H9 (cell line): ENCODE results near the gene ULK1. TPM values are rescaled to one million over a fixed set of nuclear protein-coding genes. Genes with fewer than 3 reads are reported as not detected.

Source experiments
- DNase-seq: peaks from one replicate; pipeline ENCODE4 v3.0.0-alpha.2; 2017
- H2AFZ ChIP-seq: one replicate; pipeline ENCODE4 v1.6.1; 2013; ENCODE audit warnings: mild to moderate bottlenecking, low read length, control low read depth, moderate library complexity
- H2AK5ac ChIP-seq: 2 replicates; pipeline ENCODE4 v1.6.1; 2013; ENCODE audit warnings: low read length, control low read depth, mixed read lengths; ENCODE audit not compliant: insufficient read length
- H2BK120ac ChIP-seq: one replicate; pipeline ENCODE4 v1.6.1; 2013; ENCODE audit warnings: low read depth, mild to moderate bottlenecking, low read length, control low read depth, inconsistent platforms; ENCODE audit not compliant: poor library complexity, severe bottlenecking
- H2BK12ac ChIP-seq: 2 replicates; pipeline ENCODE4 v1.6.1; 2013; ENCODE audit warnings: low read length, control low read depth, mixed read lengths, low read depth; ENCODE audit not compliant: insufficient read length
- H2BK15ac ChIP-seq: 2 replicates; pipeline ENCODE4 v1.6.1; 2013; ENCODE audit warnings: low read depth, low read length, control low read depth
- H2BK20ac ChIP-seq: one replicate; pipeline ENCODE4 v1.6.1; 2013; ENCODE audit warnings: low read depth, mild to moderate bottlenecking, low read length, control low read depth, inconsistent platforms; ENCODE audit not compliant: poor library complexity, severe bottlenecking
- H2BK5ac ChIP-seq: 2 replicates; pipeline ENCODE4 v1.6.1; 2013; ENCODE audit warnings: low read length, control low read depth, mixed read lengths; ENCODE audit not compliant: insufficient read length
- H3K14ac ChIP-seq: 2 replicates; pipeline ENCODE4 v1.6.1; 2013; ENCODE audit warnings: low read length, control low read depth; ENCODE audit not compliant: insufficient read depth
- H3K18ac ChIP-seq: 2 replicates; pipeline ENCODE4 v1.6.1; 2013; ENCODE audit warnings: low read depth, mild to moderate bottlenecking, mixed read lengths, low read length, control low read depth; ENCODE audit not compliant: insufficient read length
- H3K23ac ChIP-seq: 2 replicates; pipeline ENCODE4 v1.6.1; 2013; ENCODE audit warnings: low read length, control low read depth, mixed read lengths, low read depth; ENCODE audit not compliant: insufficient read length
- H3K23me2 ChIP-seq: 2 replicates; pipeline ENCODE4 v1.6.1; 2013; ENCODE audit warnings: low read depth, mild to moderate bottlenecking, mixed read lengths, low read length, control low read depth; ENCODE audit not compliant: insufficient read length, poor library complexity, severe bottlenecking
- H3K27ac ChIP-seq: 2 replicates; pipeline ENCODE4 v1.5.1; 2013; ENCODE audit warnings: low read length, control low read depth, mixed read lengths, low read depth; ENCODE audit not compliant: insufficient read length
- H3K27me3 ChIP-seq: 2 replicates; pipeline ENCODE4 v1.6.1; 2013; ENCODE audit warnings: low read length, control low read depth, inconsistent platforms; ENCODE audit not compliant: insufficient read depth
- H3K4ac ChIP-seq: 2 replicates; pipeline ENCODE4 v1.6.1; 2013; ENCODE audit warnings: low read depth, mild to moderate bottlenecking, control low read depth, inconsistent platforms, low read length, moderate library complexity
- H3K4me1 ChIP-seq: 2 replicates; pipeline ENCODE4 v1.6.1; 2013; ENCODE audit warnings: low read length, control low read depth, inconsistent platforms; ENCODE audit not compliant: insufficient read depth
- H3K4me2 ChIP-seq: 2 replicates; pipeline ENCODE4 v1.6.1; 2013; ENCODE audit warnings: low read length, control low read depth, mixed read lengths; ENCODE audit not compliant: insufficient read length, insufficient read depth
- H3K56ac ChIP-seq: 2 replicates; pipeline ENCODE4 v1.6.1; 2013; ENCODE audit warnings: low read depth, mild to moderate bottlenecking, mixed read lengths, low read length, control low read depth; ENCODE audit not compliant: insufficient read length
- H3K79me1 ChIP-seq: 2 replicates; pipeline ENCODE4 v1.6.1; 2013; ENCODE audit warnings: low read depth, mild to moderate bottlenecking, moderate library complexity, low read length, control low read depth, inconsistent platforms; ENCODE audit not compliant: insufficient read depth, poor library complexity, severe bottlenecking
- H3K79me2 ChIP-seq: 2 replicates; pipeline ENCODE4 v1.6.1; 2013; ENCODE audit warnings: low read length, control low read depth, inconsistent platforms; ENCODE audit not compliant: insufficient read depth
- H3K9ac ChIP-seq: 2 replicates; pipeline ENCODE4 v1.6.1; 2013; ENCODE audit warnings: low read length, control low read depth, mixed read lengths; ENCODE audit not compliant: insufficient read length; ENCODE audit errors: extremely low read depth
- H3K9me3 ChIP-seq: one replicate; pipeline ENCODE4 v1.6.1; 2013; ENCODE audit warnings: low read depth, low read length, inconsistent platforms; ENCODE audit not compliant: control insufficient read depth
- H3T11ph ChIP-seq: one replicate; pipeline ENCODE4 v1.6.1; 2013; ENCODE audit warnings: mild to moderate bottlenecking, low read length, control low read depth, inconsistent platforms
- H4K20me1 ChIP-seq: one replicate; pipeline ENCODE4 v1.6.1; 2013; ENCODE audit not compliant: control insufficient read depth, insufficient read length, insufficient read depth
- H4K5ac ChIP-seq: 2 replicates; pipeline ENCODE4 v1.6.1; 2013; ENCODE audit warnings: low read depth, mild to moderate bottlenecking, mixed read lengths, low read length, control low read depth; ENCODE audit not compliant: insufficient read length
- H4K8ac ChIP-seq: replicated peaks from 2 replicates; pipeline ENCODE4 v1.6.1; 2013; ENCODE audit warnings: low read length, control low read depth, mixed read lengths, low read depth; ENCODE audit not compliant: insufficient read length
- H4K91ac ChIP-seq: 2 replicates; pipeline ENCODE4 v1.6.1; 2013; ENCODE audit warnings: low read depth, mild to moderate bottlenecking, moderate library complexity, mixed read lengths, low read length, control low read depth; ENCODE audit not compliant: insufficient read length
- H3K27ac Mint-ChIP-seq, 3 experiments: 2 replicates in 2 of 3; 3 replicates in 1 of 3; pipeline ENCODE4 v1.8.0; 2020 to 2021; ENCODE audit warnings: mixed read lengths in 3 of 3, mild to moderate bottlenecking in 1 of 3, moderate library complexity in 1 of 3
- H3K27me3 Mint-ChIP-seq: 2 replicates; pipeline ENCODE4 v1.8.0; 2021; ENCODE audit warnings: low read depth, mild to moderate bottlenecking, moderate library complexity, mixed read lengths
- H3K36me3 Mint-ChIP-seq, 3 experiments: 2 replicates in 2 of 3; 3 replicates in 1 of 3; pipeline ENCODE4 v1.8.0; 2020 to 2021; ENCODE audit warnings: low read depth in 3 of 3, mixed read lengths in 3 of 3; ENCODE audit not compliant: insufficient read depth in 1 of 3
- H3K4me1 Mint-ChIP-seq, 2 experiments: 2 replicates each; pipeline ENCODE4 v1.8.0; 2020; ENCODE audit warnings: mixed read lengths in 2 of 2
- H3K4me3 Mint-ChIP-seq, 2 experiments: 2 replicates in 1 of 2; 3 replicates in 1 of 2; pipeline ENCODE4 v1.8.0; 2020 to 2021; ENCODE audit warnings: mild to moderate bottlenecking in 2 of 2, mixed read lengths in 2 of 2, moderate library complexity in 1 of 2
- H3K9me3 Mint-ChIP-seq, 2 experiments: 2 replicates in 1 of 2; 3 replicates in 1 of 2; pipeline ENCODE4 v1.8.0; 2020; ENCODE audit warnings: mild to moderate bottlenecking in 2 of 2, mixed read lengths in 2 of 2, moderate library complexity in 1 of 2
- WGBS: extraction: QIAGEN DNeasy Blood & Tissue Kit; methylation state at CpG from one replicate; pipeline ENCODE4 v1.1.7; 2013; ENCODE audit warnings: missing lambda C conversion rate, low lambda C conversion rate, mixed read lengths; ENCODE audit not compliant: insufficient read length; ENCODE audit errors: extremely low coverage; 5-methylcytosine and 5-hydroxymethylcytosine counted together
- total RNA-seq: library from RNA; stranded (reverse); gene quantifications from 2 replicates; pipeline ENCODE4 v1.2.1, GENCODE V29; 2021
- TF ChIP-seq, protein P1 (sequence below): fragments of 200-600 bp; sonication (generic); conservative IDR thresholded peaks from 3 replicates; pipeline ENCODE4 v1.8.0; 2021; ENCODE audit warnings: antibody characterized with exemption, mild to moderate bottlenecking

Gene ULK1
- total RNA-seq, 1 experiment from 2014 or later = 57.2 TPM

DNA sequence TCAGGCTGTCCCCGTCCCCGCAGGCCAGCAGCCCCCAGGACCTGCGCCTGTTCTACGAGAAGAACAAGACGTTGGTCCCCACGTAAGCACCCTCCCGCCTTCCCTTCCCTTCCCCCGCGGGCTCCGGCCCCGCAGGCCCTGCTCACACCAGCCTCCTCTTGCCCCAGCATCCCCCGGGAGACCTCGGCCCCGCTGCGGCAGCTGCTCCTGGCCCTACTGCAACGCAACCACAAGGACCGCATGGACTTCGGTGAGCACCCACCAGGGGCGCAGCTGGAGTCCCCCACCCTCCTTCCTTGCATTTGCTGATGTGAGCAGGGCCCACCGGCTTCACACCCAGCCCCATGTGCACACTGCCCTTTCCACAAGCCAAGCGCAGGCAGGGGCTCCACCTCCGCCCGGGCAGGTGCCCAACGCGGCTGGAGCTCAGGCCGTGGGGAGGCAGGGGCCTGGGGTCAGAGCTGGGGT, 15.4 kb downstream of the ULK1 start:
- Histone ChIP-seq H3K4me1 (no peaks in the 10 kb centered on the region), H3K18ac (no peak overlapping the region), H4K91ac (no peak overlapping the region), H3K79me2 (no peaks in the 10 kb centered on the region), H4K5ac (no peak overlapping the region), H2BK5ac (no peak overlapping the region), H2BK15ac (no peak overlapping the region), H3K23me2 (no peaks in the 10 kb centered on the region), H3K79me1 (no peaks in the 10 kb centered on the region), H3K9ac (no peak overlapping the region), H4K20me1 (no peaks in the 10 kb centered on the region), H3T11ph (no peak overlapping the region), H3K4ac (no peak overlapping the region), H3K23ac (no peak overlapping the region), H3K4me2 (no peak overlapping the region), H4K8ac (no peak overlapping the region), H2AFZ (no peak overlapping the region), H3K56ac (no peak overlapping the region), H3K14ac (no peak overlapping the region), H2BK120ac (no peak overlapping the region), H3K9me3 (no peaks in the 10 kb centered on the region), H3K27me3 (no peaks in the 10 kb centered on the region), H2BK20ac (no peak overlapping the region), H2AK5ac (no peak overlapping the region), H2BK12ac (no peak overlapping the region), H3K27ac (no peak overlapping the region)
- Mint-ChIP-seq H3K4me3 (no peak overlapping the region), H3K9me3 (no peaks in the 10 kb centered on the region), H3K27me3 (no peaks in the 10 kb centered on the region), H3K4me1 (0 out of 4 replicates have a peak, but pooled peaks cover 0 to 5% of the 10 kb centered on the region in 2 experiments), H3K36me3 (peaks cover 12 to 41% (median 36%) of the 10 kb centered on the region in 3 experiments; a peak in 6 of 7 replicates), H3K27ac (no peak overlapping the region)
- no CpG with 5 or more reads among the region's 26 CpGs for WGBS
- TF ChIP-seq, protein P1, sequence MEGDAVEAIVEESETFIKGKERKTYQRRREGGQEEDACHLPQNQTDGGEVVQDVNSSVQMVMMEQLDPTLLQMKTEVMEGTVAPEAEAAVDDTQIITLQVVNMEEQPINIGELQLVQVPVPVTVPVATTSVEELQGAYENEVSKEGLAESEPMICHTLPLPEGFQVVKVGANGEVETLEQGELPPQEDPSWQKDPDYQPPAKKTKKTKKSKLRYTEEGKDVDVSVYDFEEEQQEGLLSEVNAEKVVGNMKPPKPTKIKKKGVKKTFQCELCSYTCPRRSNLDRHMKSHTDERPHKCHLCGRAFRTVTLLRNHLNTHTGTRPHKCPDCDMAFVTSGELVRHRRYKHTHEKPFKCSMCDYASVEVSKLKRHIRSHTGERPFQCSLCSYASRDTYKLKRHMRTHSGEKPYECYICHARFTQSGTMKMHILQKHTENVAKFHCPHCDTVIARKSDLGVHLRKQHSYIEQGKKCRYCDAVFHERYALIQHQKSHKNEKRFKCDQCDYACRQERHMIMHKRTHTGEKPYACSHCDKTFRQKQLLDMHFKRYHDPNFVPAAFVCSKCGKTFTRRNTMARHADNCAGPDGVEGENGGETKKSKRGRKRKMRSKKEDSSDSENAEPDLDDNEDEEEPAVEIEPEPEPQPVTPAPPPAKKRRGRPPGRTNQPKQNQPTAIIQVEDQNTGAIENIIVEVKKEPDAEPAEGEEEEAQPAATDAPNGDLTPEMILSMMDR = no peak
- DNase-seq = no peak
